Measurements from ENCODE around the gene XPO6.

Gene XPO6

GRCh38 chr16:28208131-28208530, 3.6 kb downstream of the XPO6 start:
- no peak for DNase-seq (ENCODE audit: low read depth)

GRCh38 chr16:28207399-28207798, 4.4 kb downstream of the XPO6 start:
- DNase-seq (ENCODE audit: low read depth) = no peak

GRCh38 chr16:28205974-28206373, 5.8 kb downstream of the XPO6 start:
- DNase-seq (ENCODE audit: low read depth) = no peak

GRCh38 chr16:28205117-28205899, 6.5 kb downstream of the XPO6 start:
- DNase-seq (ENCODE audit: low read depth) = no peak

- no peak for DNase-seq (ENCODE audit: low read depth)
These were observed 7.1 kb downstream of the XPO6 start for GRCh38 chr16:28204622-28205021.

- no peak for DNase-seq (ENCODE audit: low read depth)
These were observed 7.6 kb downstream of the XPO6 start for GRCh38 chr16:28204204-28204603.

GRCh38 chr16:28202147-28202746, 9.5 kb downstream of the XPO6 start:
- DNase-seq (ENCODE audit: low read depth) = no peak

DNA sequence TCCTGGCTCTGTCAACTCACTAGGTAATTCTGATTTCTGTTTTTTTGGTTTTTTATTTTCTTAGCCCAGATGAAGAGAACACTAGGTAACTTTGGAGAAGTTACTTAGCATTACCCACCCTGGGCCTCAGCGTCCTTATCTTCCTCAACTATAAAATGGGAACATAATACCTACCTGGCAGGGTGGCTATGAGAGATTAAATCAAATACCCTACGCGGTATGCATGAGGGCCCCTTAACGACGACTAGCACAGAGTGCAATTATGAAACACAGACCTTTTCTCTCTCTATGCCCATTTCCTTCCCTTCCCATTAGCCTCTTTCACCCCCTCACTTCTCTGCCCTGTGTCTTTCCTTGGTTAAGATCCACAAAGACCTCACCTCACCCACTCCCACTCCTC, 11.1 kb downstream of the XPO6 start:
- no peak for DNase-seq (ENCODE audit: low read depth)

DNA sequence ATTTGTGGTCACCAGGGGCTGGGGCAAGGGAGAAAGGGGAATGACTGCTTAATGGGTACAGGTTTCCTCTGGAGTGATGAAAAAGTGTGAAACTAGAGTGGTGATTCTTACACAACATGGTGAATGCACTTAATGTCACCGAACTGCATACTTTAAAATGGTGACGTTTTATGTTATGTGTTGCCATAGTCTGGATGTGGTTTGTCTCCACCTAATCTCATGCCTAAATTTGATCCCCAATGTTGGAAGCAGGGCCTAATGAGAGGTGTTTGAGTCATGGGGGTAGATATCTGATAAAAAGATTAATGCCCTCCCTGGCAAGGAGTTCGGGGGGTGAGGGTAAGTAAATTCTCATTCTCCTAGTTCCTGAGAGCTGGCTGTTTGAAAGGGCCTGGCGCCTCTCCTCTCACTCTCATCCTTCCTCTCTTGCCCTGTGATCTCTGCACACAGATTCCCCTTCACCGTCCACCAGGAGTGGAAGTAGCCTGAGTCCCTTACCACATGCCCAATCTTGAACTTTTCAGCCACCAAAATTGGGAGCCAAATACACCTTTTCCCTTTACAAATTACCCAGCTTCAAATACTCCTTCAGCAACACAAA, 15.3 kb downstream of the XPO6 start:
- no peak for DNase-seq (ENCODE audit: low read depth)

DNA sequence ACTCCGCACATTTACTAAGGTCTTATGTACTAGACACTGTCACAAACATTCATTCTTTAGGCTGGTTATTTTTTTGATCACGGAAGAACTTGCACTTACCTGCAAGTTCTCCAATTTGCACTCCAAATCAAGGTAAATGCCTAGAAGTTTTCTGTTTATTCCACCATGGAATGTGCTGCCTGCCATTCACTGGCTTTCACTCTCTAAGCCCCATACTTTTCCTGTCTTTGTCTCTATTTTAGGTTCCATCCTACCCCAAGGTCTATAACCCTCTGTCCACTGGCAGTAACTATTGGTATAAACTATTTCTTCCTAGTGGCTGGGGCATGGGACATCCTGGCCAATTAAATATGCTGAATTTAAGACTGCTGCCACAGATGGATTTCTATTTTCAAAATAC, 15.9 kb downstream of the XPO6 start:
- no peak for DNase-seq (ENCODE audit: low read depth)

DNA sequence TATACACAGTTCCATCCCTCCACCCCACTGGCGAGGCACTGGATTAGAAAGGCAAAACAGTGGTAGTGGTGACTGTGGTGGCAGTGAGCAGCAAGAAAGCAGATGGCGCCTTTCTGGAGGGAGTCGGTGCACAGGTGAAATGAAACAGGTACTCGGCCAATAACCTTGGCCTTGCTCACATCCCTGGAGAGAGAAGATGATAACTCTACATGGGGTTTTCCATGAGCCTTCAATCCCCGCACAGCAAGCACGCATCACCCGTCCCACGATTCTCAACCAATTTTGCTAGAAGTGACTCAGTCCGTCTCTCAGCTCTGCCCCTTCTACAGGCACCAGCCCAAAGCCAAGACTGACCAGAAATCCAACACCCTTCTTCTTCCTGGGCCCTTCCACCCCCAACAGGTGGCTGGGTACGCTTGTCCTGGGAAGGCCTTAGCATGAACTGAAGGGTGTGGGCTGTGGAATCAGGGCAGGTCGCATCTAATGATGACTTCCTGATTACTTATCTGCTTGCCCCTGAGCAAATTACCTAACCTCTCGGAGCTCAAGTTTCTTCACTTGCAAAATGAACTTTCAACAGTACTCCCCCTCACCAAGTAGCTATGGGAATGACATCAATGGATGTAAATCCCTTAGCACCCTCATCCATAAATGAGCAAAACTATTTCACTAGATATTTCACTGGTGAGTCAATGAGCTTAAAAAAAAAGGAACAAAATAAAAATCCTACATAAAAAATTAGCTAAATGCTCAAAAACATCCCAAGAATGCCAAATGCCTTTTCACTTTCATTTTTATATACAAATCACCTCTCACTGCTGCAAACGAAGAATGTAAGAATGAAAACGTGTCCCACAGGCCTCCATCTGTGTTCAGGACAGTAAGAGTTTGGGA, 18.0 kb downstream of the XPO6 start:
- no peak for DNase-seq (ENCODE audit: low read depth)

GRCh38 chr16:28192806-28193529, 18.8 kb downstream of the XPO6 start:
- peak; percentile 66 for DNase-seq (ENCODE audit: low read depth)

DNA sequence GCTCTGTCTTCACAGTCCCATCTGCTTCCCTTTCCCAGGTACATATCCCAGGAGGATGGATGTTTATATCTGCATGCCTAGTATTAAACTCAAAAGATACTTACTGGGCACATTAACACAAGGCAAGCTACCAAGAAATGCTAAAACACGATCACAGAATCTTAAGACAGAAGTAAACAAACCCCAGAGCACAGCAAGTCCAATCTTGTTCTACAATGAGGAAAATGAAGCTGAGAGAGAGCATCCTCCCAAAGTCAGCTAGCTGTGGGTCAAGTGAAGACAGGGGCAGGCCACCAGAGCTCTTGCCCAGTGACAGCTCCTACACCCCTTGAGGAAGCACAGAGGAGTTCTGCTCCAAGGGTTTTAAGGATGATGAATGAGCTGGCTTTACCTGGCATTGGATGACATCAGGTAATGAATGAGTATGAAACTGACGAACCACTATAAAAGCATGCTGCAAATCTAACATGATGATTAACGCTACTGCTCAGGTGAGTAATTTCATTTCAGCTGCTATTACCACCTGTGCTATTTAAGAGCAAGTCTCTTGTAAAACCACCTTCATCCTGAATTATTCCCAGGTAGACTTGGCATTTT, 20.3 kb downstream of the XPO6 start:
- no peak for DNase-seq (ENCODE audit: low read depth)

DNA sequence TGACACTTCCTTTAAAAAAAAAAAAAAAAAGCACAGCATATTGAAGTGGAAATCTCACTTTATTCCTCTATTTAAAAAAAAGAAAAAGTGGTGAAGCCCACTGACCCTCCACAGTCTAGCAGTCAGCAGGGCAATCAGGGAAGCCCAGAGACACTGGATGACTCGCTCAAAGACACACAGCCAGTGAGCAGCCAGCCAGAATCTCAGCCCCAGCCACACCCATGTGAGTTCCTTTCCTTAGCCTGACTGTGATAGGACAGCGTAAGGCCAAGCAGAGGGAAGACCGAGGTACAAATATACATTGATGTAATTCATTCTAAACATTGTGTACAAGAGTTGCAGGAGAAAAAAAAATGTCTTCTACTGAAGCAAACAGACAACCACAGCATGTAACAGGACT, 22.5 kb downstream of the XPO6 start:
- no peak for DNase-seq (ENCODE audit: low read depth)

- DNase-seq (ENCODE audit: low read depth) = no peak
These were observed 23.5 kb downstream of the XPO6 start for GRCh38 chr16:28188085-28188916.

- no peak for DNase-seq (ENCODE audit: low read depth)
These were observed 24.2 kb downstream of the XPO6 start for GRCh38 chr16:28187595-28188004.

GRCh38 chr16:28186752-28187151, 25.0 kb downstream of the XPO6 start:
- DNase-seq (ENCODE audit: low read depth) = no peak

GRCh38 chr16:28185696-28186095, 26.1 kb downstream of the XPO6 start:
- DNase-seq (ENCODE audit: low read depth) = no peak

- no peak for DNase-seq (ENCODE audit: low read depth)
These were observed 27.1 kb downstream of the XPO6 start for GRCh38 chr16:28184625-28185024.

- DNase-seq (ENCODE audit: low read depth) = no peak
These were observed 27.8 kb downstream of the XPO6 start for GRCh38 chr16:28183930-28184329.
